ENCODE measurements around the gene SLC6A16. TPM values are rescaled to one million over a fixed set of nuclear protein-coding genes. Genes with fewer than 3 reads are reported as not detected.
A peak's percentile ranks its signal among the peaks of the same experiment; 100 is the strongest.

SLC6A16 gene
- total and polyA plus RNA-seq, 2 of the 8 experiments (the other 6 are each of a cell fraction or from before 2014, with no cell fraction given) = 1.1 to 1.5 TPM

DNA sequence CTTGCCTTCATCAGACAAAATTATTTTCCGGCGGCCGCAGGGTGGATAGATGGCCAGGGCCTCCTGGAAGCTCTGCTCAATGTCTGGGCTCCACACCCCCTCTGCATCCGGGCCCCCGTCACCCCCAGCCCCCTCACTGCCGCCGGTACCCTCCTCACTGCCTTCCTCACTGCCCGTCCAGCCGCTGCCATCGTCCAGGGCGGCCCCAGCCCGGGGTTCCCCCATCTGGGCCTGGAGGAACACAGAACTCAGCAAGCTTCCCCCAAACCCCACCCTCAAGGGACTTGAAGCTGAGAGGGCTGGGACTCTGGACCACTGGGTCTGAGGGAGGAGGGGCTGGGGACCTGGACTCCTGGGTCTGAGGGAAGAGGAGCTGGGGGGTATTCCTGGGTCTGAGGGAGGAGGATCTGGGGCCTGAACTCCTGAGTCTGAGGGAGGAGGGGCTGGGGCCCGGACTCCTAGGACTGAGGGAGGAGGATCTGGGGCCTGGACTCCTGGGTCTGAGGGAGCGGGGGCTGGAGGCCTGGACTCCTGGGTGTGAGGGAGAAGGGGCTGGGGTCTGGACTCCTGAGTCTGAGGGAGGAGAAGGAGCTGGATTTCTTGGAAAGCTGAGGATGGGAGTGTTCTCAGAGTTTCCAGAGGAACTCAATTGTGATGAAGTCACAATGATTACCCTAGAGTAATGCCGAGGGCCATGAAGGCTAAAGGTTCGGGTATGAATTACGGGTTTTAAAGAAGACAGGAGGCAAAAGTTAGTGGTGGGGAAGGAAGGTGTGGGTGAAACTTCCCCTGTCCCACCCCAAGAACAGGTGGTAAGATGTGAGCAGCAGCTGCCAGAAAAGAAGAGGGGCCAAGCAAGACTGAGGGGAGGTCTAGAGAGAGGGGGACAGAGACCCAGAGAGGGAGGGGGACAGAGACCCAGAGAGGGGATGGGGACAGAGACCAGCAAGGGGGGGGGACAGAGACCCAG lies 35.1 kb upstream of the SLC6A16 start:
- peak overlapping the region in 2 of 4 experiments; percentile 2 to 94; a peak in 3 of 8 replicates for H3K4me3 ChIP-seq (ENCODE audit: extremely low read depth in 1 of 4, insufficient read depth in 2 of 4, low read depth in 3 of 4, low read length in 4 of 4)
- no peak overlapping the region for H3K23ac ChIP-seq (ENCODE audit: insufficient read length)
- H2AFZ ChIP-seq (ENCODE audit: low read length) = no peak overlapping the region
- H4K5ac ChIP-seq (ENCODE audit: insufficient read length, low read depth, low read length) = peak overlapping the region; percentile 57
- H2BK15ac ChIP-seq (ENCODE audit: low read length) = no peak overlapping the region
- H2BK5ac ChIP-seq (ENCODE audit: low read depth, low read length) = no peak overlapping the region
- 0 out of 2 replicates have a peak overlapping the region, but pooled peaks have one; percentile 57 for H2AK5ac ChIP-seq (ENCODE audit: low read depth, low read length)
- H3K36me3 ChIP-seq (ENCODE audit: control insufficient read depth in 2 of 4, insufficient read depth in 4 of 4, low read length in 3 of 4) = peaks cover 21 to 47% (median 33%) of the 10 kb centered on the region in 4 experiments
- no peak overlapping the region for H3K14ac ChIP-seq (ENCODE audit: insufficient read length)
- H3K56ac ChIP-seq (replicated peaks; ENCODE audit: insufficient read length, low read depth, low read length) = no peak overlapping the region
- H4K91ac ChIP-seq (replicated peaks; ENCODE audit: insufficient read length, low read length) = no peak overlapping the region
- no peak overlapping the region; the same call in 1 of the 2 replicates for H3K27ac ChIP-seq (ENCODE audit: low read depth, low read length)
- peak overlapping the region in 2 of 4 experiments; percentile 12 to 98; a peak in 1 of 7 replicates for H3K9ac ChIP-seq (replicated peaks in 1 of 4; ENCODE audit: extremely low read depth in 1 of 4, low read depth in 3 of 4, low read length in 3 of 4)
- no peak overlapping the region for H3K18ac ChIP-seq (ENCODE audit: extremely low read depth, low read length)
- peaks cover 3 to 34% of the 10 kb centered on the region in 2 experiments; a peak in 3 of 4 replicates for H3K79me2 ChIP-seq (ENCODE audit: control insufficient read depth in 1 of 2, insufficient read depth in 2 of 2, low read length in 2 of 2)
- peak overlapping the region; percentile 53; the same call in 1 of the 2 replicates for H4K8ac ChIP-seq (ENCODE audit: extremely low read depth, insufficient read depth, low read length)
- H3K27me3 ChIP-seq (replicated peaks in 1 of 4; ENCODE audit: control insufficient read depth in 3 of 4, extremely low read depth in 1 of 4, insufficient read depth in 3 of 4, low read length in 3 of 4) = no peaks in the 10 kb centered on the region
- 92 to 100% methylated on average over 1 to 15 of the region's 17 CpGs for WGBS, 2 experiments (ENCODE audit: extremely low coverage in 1 of 2, insufficient coverage in 1 of 2, insufficient read length in 1 of 2, insufficient replicate concordance in 2 of 2, low coverage in 1 of 2, low lambda C conversion rate in 2 of 2, missing lambda C conversion rate in 1 of 2)
- H3K4me2 ChIP-seq (ENCODE audit: insufficient read depth in 1 of 2, low read depth in 2 of 2, low read length in 2 of 2) = peak overlapping the region; percentile 79 to 91
- FAIRE-seq (no peak), DNase-seq (ENCODE audit: low read depth in 1 of 2, low spot score in 2 of 2) (no peak)
- POLR2A ChIA-PET (ENCODE audit: partially characterized antibody) = interaction anchor here (0.6 to 7.0 kb wide), 11 partner anchors 10 to 211 kb away, joined by 3 to 112 read pairs (median 4); no protein-coding TSS in a partner anchor
- H3K23me2 ChIP-seq (ENCODE audit: low read depth, low read length) = peaks cover 8% of the 10 kb centered on the region; the same call in 1 of the 2 replicates
- peaks cover 6 to 11% of the 10 kb centered on the region in 2 experiments for H4K20me1 ChIP-seq (replicated peaks in 1 of 2; ENCODE audit: control insufficient read depth in 1 of 2, insufficient read depth in 2 of 2, low read length in 2 of 2)
- no peak overlapping the region for H2BK12ac ChIP-seq (ENCODE audit: low read depth, low read length)
- H3K9me3 ChIP-seq (ENCODE audit: insufficient read depth in 2 of 2, low read depth in 1 of 2, low read length in 1 of 2) = no peaks in the 10 kb centered on the region
- H2BK120ac ChIP-seq (replicated peaks; ENCODE audit: low read depth, low read length) = no peak overlapping the region
- H3K79me1 ChIP-seq (ENCODE audit: low read depth, low read length) = peaks cover 12% of the 10 kb centered on the region
- H2BK20ac ChIP-seq (ENCODE audit: low read length) = no peak overlapping the region
- H3K4me1 ChIP-seq (replicated peaks in 1 of 4; ENCODE audit: control insufficient read depth in 3 of 4, insufficient read depth in 4 of 4, low read length in 3 of 4) = peaks cover 0 to 16% (median 9%) of the 10 kb centered on the region in 4 experiments; a peak in 5 of 7 replicates
- no peak overlapping the region for H3K4ac ChIP-seq (replicated peaks; ENCODE audit: insufficient read length, low read depth, low read length)
- CTCF ChIA-PET (ENCODE audit: partially characterized antibody) = interaction anchor here (0.7 to 1.3 kb wide), 6 partner anchors 10 to 169 kb away, joined by 3 to 5 read pairs (median 3); no protein-coding TSS in a partner anchor
- TF ChIP-seq HDAC6 (IDR thresholded peaks at IDR 0.05; ENCODE audit: low read depth, low read length) (no peak), ZNF274 (IDR thresholded peaks at IDR 0.05; ENCODE audit: borderline replicate concordance, extremely low read depth, low read length) (no peak)

Data from H1 (cell line).